GM19468 (cell line): Measurements from ENCODE around the gene C1orf210.

Experiments
- ATAC-seq: cut with Tn5 transposase; IDR thresholded peaks from one replicate; pipeline ENCODE4 v1.9.1; 2021; ENCODE audit warnings: mild to moderate bottlenecking, moderate library complexity, moderate number of reproducible peaks; ENCODE audit not compliant: unreplicated experiment; ENCODE audit errors: extremely low read depth

Gene C1orf210

GRCh38 chr1:43276673-43277072 lies 8.7 kb downstream of the C1orf210 start:
- no peak for ATAC-seq

- ATAC-seq = no peak
Measured at GRCh38 chr1:43275826-43276620, 9.4 kb downstream of the C1orf210 start.

- no peak for ATAC-seq
Measured at GRCh38 chr1:43274804-43275180, 10.6 kb downstream of the C1orf210 start.

- no peak for ATAC-seq
Measured at GRCh38 chr1:43274125-43274803, 11.1 kb downstream of the C1orf210 start.

- ATAC-seq = no peak
Measured at GRCh38 chr1:43273708-43274107, 11.7 kb downstream of the C1orf210 start.

GRCh38 chr1:43272576-43273571 lies 12.5 kb downstream of the C1orf210 start:
- no peak for ATAC-seq

GRCh38 chr1:43272161-43272560 lies 13.2 kb downstream of the C1orf210 start:
- no peak for ATAC-seq

- no peak for ATAC-seq
Measured at GRCh38 chr1:43271186-43272118, 13.9 kb downstream of the C1orf210 start.

GRCh38 chr1:43270421-43271095 lies 14.8 kb downstream of the C1orf210 start:
- ATAC-seq = no peak

- ATAC-seq = no peak
Measured at GRCh38 chr1:43269627-43270375, 15.6 kb downstream of the C1orf210 start, which contains the start of gene TMEM125. TSS of gene TMEM125 (plus strand) at chr1:43269983. CDS start at chr1:43272723, 2,740 bp downstream.

- no peak for ATAC-seq
Measured at GRCh38 chr1:43267818-43268425, 17.5 kb downstream of the C1orf210 start.

GRCh38 chr1:43267291-43267805 lies 18.0 kb downstream of the C1orf210 start:
- ATAC-seq = no peak

- ATAC-seq = no peak
Measured at GRCh38 chr1:43266881-43267280, 18.5 kb downstream of the C1orf210 start.

- no peak for ATAC-seq
Measured at GRCh38 chr1:43265431-43265830, 19.9 kb downstream of the C1orf210 start.

- ATAC-seq = no peak
Measured at GRCh38 chr1:43258370-43258769, 27.0 kb downstream of the C1orf210 start.

- ATAC-seq = no peak
Measured at GRCh38 chr1:43256675-43257570, 28.5 kb downstream of the C1orf210 start.
